Renal cortex interstitium (tissue), 11 donors: ENCODE measurements around the gene CAPN12. TPM values are rescaled to one million over a fixed set of nuclear protein-coding genes. Genes with fewer than 3 reads are reported as not detected.

Experiments
- DNase-seq, 11 donors: peaks; one replicate each; pipeline ENCODE4 v3.0.0-alpha.2; 2013; ENCODE audit warnings: low read depth in 9 of 11, low spot score in 4 of 11; ENCODE audit errors: extremely low read depth in 1 of 11
- polyA plus RNA-seq, 3 donors: library from polyadenylated mRNA; unstranded; fragments of 120-200 nt; gene quantifications; one replicate each; pipeline ENCODE4 v1.2.1, GENCODE V29; 2013; ENCODE audit not compliant: insufficient read length in 3 of 3

Gene CAPN12
- polyA plus RNA-seq, 3 donors = 7.8 to 17.4 (median 9.7) TPM

GRCh38 chr19:38729653-38730469 is 14.4 kb downstream of the CAPN12 start:
- DNase-seq = no peak

- no peak for DNase-seq
These were observed 15.3 kb downstream of the CAPN12 start for GRCh38 chr19:38728752-38729541.

GRCh38 chr19:38727868-38728660 is 16.2 kb downstream of the CAPN12 start:
- no peak for DNase-seq

- no peak for DNase-seq
These were observed 16.9 kb downstream of the CAPN12 start for GRCh38 chr19:38727306-38727867.

GRCh38 chr19:38726761-38727301 is 17.4 kb downstream of the CAPN12 start:
- DNase-seq = no peak

GRCh38 chr19:38726284-38726673 is 18.0 kb downstream of the CAPN12 start:
- no peak for DNase-seq

- no peak for DNase-seq
These were observed 18.6 kb downstream of the CAPN12 start for GRCh38 chr19:38725469-38726283.

GRCh38 chr19:38723990-38724854 is 20.1 kb downstream of the CAPN12 start:
- no peak for DNase-seq

- no peak for DNase-seq
These were observed 20.7 kb downstream of the CAPN12 start for GRCh38 chr19:38723606-38723965.

- DNase-seq = no peak
These were observed 21.2 kb downstream of the CAPN12 start for GRCh38 chr19:38722947-38723605.

GRCh38 chr19:38721979-38722773 is 22.1 kb downstream of the CAPN12 start:
- no peak for DNase-seq

GRCh38 chr19:38721496-38721895 is 22.8 kb downstream of the CAPN12 start:
- no peak for DNase-seq

GRCh38 chr19:38720559-38721236 is 23.6 kb downstream of the CAPN12 start:
- no peak for DNase-seq

- no peak for DNase-seq
These were observed 24.3 kb downstream of the CAPN12 start for GRCh38 chr19:38719761-38720558.
